HFFc6 (cell line): ENCODE results near the gene DVL3. TPM values are rescaled to one million over a fixed set of nuclear protein-coding genes. Genes with fewer than 3 reads are reported as not detected.

Source experiments
- DNase-seq: peaks from one replicate; pipeline ENCODE4 v3.0.0-alpha.2; 2018
- H3K27ac Mint-ChIP-seq: 2 replicates; pipeline ENCODE4 v1.8.0; 2020; ENCODE audit warnings: mild to moderate bottlenecking, mixed read lengths
- H3K27me3 Mint-ChIP-seq: 2 replicates; pipeline ENCODE4 v1.8.0; 2021; ENCODE audit warnings: mild to moderate bottlenecking, moderate library complexity, mixed read lengths; ENCODE audit not compliant: insufficient read depth
- H3K36me3 Mint-ChIP-seq: 2 replicates; pipeline ENCODE4 v1.8.0; 2021; ENCODE audit warnings: low read depth, mixed read lengths
- H3K4me1 Mint-ChIP-seq: 2 replicates; pipeline ENCODE4 v1.8.0; 2020; ENCODE audit warnings: low read depth, mixed read lengths
- H3K4me3 Mint-ChIP-seq: 2 replicates; pipeline ENCODE4 v1.8.0; 2020; ENCODE audit warnings: mild to moderate bottlenecking, moderate library complexity, mixed read lengths
- H3K9me3 Mint-ChIP-seq: 2 replicates; pipeline ENCODE4 v1.8.0; 2020; ENCODE audit warnings: mild to moderate bottlenecking, mixed read lengths
- CTCF ChIP-seq: fragments of 200-600 bp; sonication (generic); IDR thresholded peaks from 2 replicates; pipeline ENCODE4 v1.5.0; 2021; ENCODE audit warnings: antibody characterized with exemption, mild to moderate bottlenecking
- total RNA-seq, 6 experiments: library from RNA; stranded (reverse); fragmentation: NEBNext Ultra II Directional; extraction: Animal tissue kit (Norgen Biotek cat#: 25700); gene quantifications; 2 replicates in 1 of 6; 3 replicates in 5 of 6; pipeline ENCODE4 v1.2.3, GENCODE V29; 2021

DVL3 gene
- total RNA-seq, 6 experiments from 2014 or later = 59.2 to 73.5 (median 64.9) TPM

- H3K36me3 Mint-ChIP-seq = peaks cover 40% of the 10 kb centered on the region
- peak; percentile 58 for DNase-seq
- H3K9me3 Mint-ChIP-seq = no peaks in the 10 kb centered on the region
- H3K4me1 Mint-ChIP-seq = peaks cover 71% of the 10 kb centered on the region
- no peak for TF ChIP-seq CTCF
- peak overlapping the region; percentile 58 for H3K4me3 Mint-ChIP-seq
- H3K27ac Mint-ChIP-seq = peak overlapping the region; percentile 84
- H3K27me3 Mint-ChIP-seq = peaks cover 7% of the 10 kb centered on the region; the same call in 1 of the 2 replicates
These were observed 16.4 kb downstream of the DVL3 start for GRCh38 chr3:184171562-184171961.

GRCh38 chr3:184172681-184173373, 17.6 kb downstream of the DVL3 start:
- peaks cover 71% of the 10 kb centered on the region for H3K4me1 Mint-ChIP-seq
- H3K27me3 Mint-ChIP-seq = peaks cover 7% of the 10 kb centered on the region
- peak overlapping the region; percentile 84 for H3K27ac Mint-ChIP-seq
- peak overlapping the region; percentile 58 for H3K4me3 Mint-ChIP-seq
- no peaks in the 10 kb centered on the region for H3K9me3 Mint-ChIP-seq
- peak; percentile 97 for DNase-seq
- H3K36me3 Mint-ChIP-seq = peaks cover 34% of the 10 kb centered on the region
- TF ChIP-seq CTCF = no peak

GRCh38 chr3:184173374-184173722, 18.2 kb downstream of the DVL3 start:
- Mint-ChIP-seq H3K4me3 (peak overlapping the region; percentile 98; the same call in 1 of the 2 replicates), H3K9me3 (no peaks in the 10 kb centered on the region), H3K27ac (peak overlapping the region; percentile 96), H3K36me3 (peaks cover 34% of the 10 kb centered on the region), H3K4me1 (peaks cover 71% of the 10 kb centered on the region), H3K27me3 (peaks cover 7% of the 10 kb centered on the region)
- no peak for TF ChIP-seq CTCF
- no peak for DNase-seq

- DNase-seq = no peak
- peak overlapping the region; percentile 98 for H3K4me3 Mint-ChIP-seq
- no peaks in the 10 kb centered on the region for H3K9me3 Mint-ChIP-seq
- H3K36me3 Mint-ChIP-seq = peaks cover 37% of the 10 kb centered on the region
- no peak for TF ChIP-seq CTCF
- H3K4me1 Mint-ChIP-seq = peaks cover 71% of the 10 kb centered on the region
- peak overlapping the region; percentile 96; the same call in 1 of the 2 replicates for H3K27ac Mint-ChIP-seq
- H3K27me3 Mint-ChIP-seq = peaks cover 7% of the 10 kb centered on the region
These were observed 19.1 kb downstream of the DVL3 start for GRCh38 chr3:184174284-184174645.

GRCh38 chr3:184174646-184175492, 19.7 kb downstream of the DVL3 start, which contains the start of gene AP2M1:
Gene AP2M1 (plus strand): TSS chr3:184174855. CDS start chr3:184176994, 2,139 bp downstream.
- peaks cover 7% of the 10 kb centered on the region for H3K27me3 Mint-ChIP-seq
- peak; percentile 99 for DNase-seq
- H3K4me3 Mint-ChIP-seq = peak within 1 kb of the TSS; percentile 98
- H3K27ac Mint-ChIP-seq = peak within 1 kb of the TSS; percentile 96
- H3K4me1 Mint-ChIP-seq = peaks cover 75% of the 10 kb centered on the region
- TF ChIP-seq CTCF = peak; percentile 43; the same call in 1 of the 2 replicates
- no peaks in the 10 kb centered on the region for H3K9me3 Mint-ChIP-seq
- H3K36me3 Mint-ChIP-seq = peaks cover 43% of the 10 kb centered on the region
